CD4-positive, alpha-beta T cell treated with Interleukin-6 at 100 ng/mL for 8 hours (primary cell): ENCODE measurements around the gene CLEC10A.
"Not testable (repeated sequence)": the region's sequence is repeated elsewhere in the genome, so short reads cannot be mapped to it uniquely, and the experiment has no call there.

Experiments
- DNase-seq: peaks from one replicate; pipeline ENCODE4 v3.0.0-alpha.2; 2020; ENCODE audit warnings: mixed read lengths, low spot score

Gene CLEC10A

GRCh38 chr17:7079581-7080455 is at the start of gene CLEC10A:
CLEC10A (minus strand) TSS chr17:7080251; CDS start chr17:7078812, 1,439 bp downstream.
- DNase-seq, result no peak

GRCh38 chr17:7129311-7129710 is 49.3 kb upstream of the CLEC10A start:
- no peak for DNase-seq

GRCh38 chr17:7128160-7128559 is 48.1 kb upstream of the CLEC10A start:
- DNase-seq, result no peak

- not testable (repeated sequence) for DNase-seq
These were observed 47.5 kb upstream of the CLEC10A start for GRCh38 chr17:7127501-7127900.

GRCh38 chr17:7126386-7126785 is 46.3 kb upstream of the CLEC10A start:
- DNase-seq, result not testable (repeated sequence)

GRCh38 chr17:7124923-7125322 is 44.9 kb upstream of the CLEC10A start:
- no peak for DNase-seq

- DNase-seq, result no peak
These were observed 43.8 kb upstream of the CLEC10A start for GRCh38 chr17:7123844-7124243.

- DNase-seq, result no peak
These were observed 42.3 kb upstream of the CLEC10A start for GRCh38 chr17:7122381-7122780.

GRCh38 chr17:7120635-7121034 is 40.6 kb upstream of the CLEC10A start:
- not testable (repeated sequence) for DNase-seq

- no peak for DNase-seq
These were observed 40.1 kb upstream of the CLEC10A start for GRCh38 chr17:7120123-7120522.

- DNase-seq, result no peak
These were observed 39.3 kb upstream of the CLEC10A start for GRCh38 chr17:7119314-7119713.

- DNase-seq, result no peak
These were observed 35.0 kb upstream of the CLEC10A start for GRCh38 chr17:7114875-7115614.

GRCh38 chr17:7114241-7114874 is 34.3 kb upstream of the CLEC10A start, which contains the start of gene ASGR2:
ASGR2 (minus strand) TSS chr17:7114822; CDS start chr17:7114240, 582 bp downstream.
- no peak for DNase-seq

GRCh38 chr17:7113273-7114071 is 33.4 kb upstream of the CLEC10A start:
- DNase-seq, result no peak

- DNase-seq, result no peak
These were observed 32.6 kb upstream of the CLEC10A start for GRCh38 chr17:7112510-7113108.

GRCh38 chr17:7111784-7112509 is 31.9 kb upstream of the CLEC10A start:
- DNase-seq, result no peak

GRCh38 chr17:7110617-7111306 is 30.7 kb upstream of the CLEC10A start:
- no peak for DNase-seq

- no peak for DNase-seq
These were observed 29.6 kb upstream of the CLEC10A start for GRCh38 chr17:7109461-7110322.

GRCh38 chr17:7108981-7109380 is 28.9 kb upstream of the CLEC10A start:
- no peak for DNase-seq
